Stimulated activated memory B cell treated with anti-CD40 and anti-IgM and Interleukin-4, amounts not matched to agents 10 μg/mL and 1 μg/mL and 100 μg/mL, for 72 hours (primary cell): ENCODE data around the gene HCK.

Experiments used
- ATAC-seq: fragments of 150-1000 bp; cut with Tn5 transposase; 2 replicates; pipeline ENCODE4 v1.10.0; 2021
- H3K27ac Mint-ChIP-seq: one replicate; pipeline ENCODE4 v1.8.0; 2022; ENCODE audit warnings: mild to moderate bottlenecking, mixed read lengths
- H3K27me3 Mint-ChIP-seq: one replicate; pipeline ENCODE4 v1.8.0; 2022; ENCODE audit warnings: mixed read lengths
- H3K36me3 Mint-ChIP-seq: one replicate; pipeline ENCODE4 v1.8.0; 2022; ENCODE audit warnings: mixed read lengths
- H3K4me1 Mint-ChIP-seq: one replicate; pipeline ENCODE4 v1.8.0; 2022; ENCODE audit warnings: mixed read lengths
- H3K4me3 Mint-ChIP-seq: one replicate; pipeline ENCODE4 v1.8.0; 2022; ENCODE audit warnings: mild to moderate bottlenecking, moderate library complexity, mixed read lengths
- H3K9me3 Mint-ChIP-seq: one replicate; pipeline ENCODE4 v1.8.0; 2022; ENCODE audit warnings: mixed read lengths

Gene HCK

GRCh38 chr20:32037929-32038328, 14.1 kb upstream of the HCK start:
- no peak for ATAC-seq
- Mint-ChIP-seq H3K27me3 (peaks cover 12% of the 10 kb centered on the region), H3K4me3 (no peak overlapping the region), H3K9me3 (peaks cover 7% of the 10 kb centered on the region), H3K27ac (no peak overlapping the region), H3K36me3 (no peaks in the 10 kb centered on the region), H3K4me1 (peaks cover 61% of the 10 kb centered on the region)

- peak; percentile 97 for ATAC-seq
Measured at GRCh38 chr20:32040142-32040953, 11.7 kb upstream of the HCK start.

GRCh38 chr20:32045999-32046398, 6.0 kb upstream of the HCK start:
- no peak overlapping the region for H3K4me3 Mint-ChIP-seq
- no peak for ATAC-seq
- H3K36me3 Mint-ChIP-seq: no peaks in the 10 kb centered on the region
- H3K27me3 Mint-ChIP-seq: no peaks in the 10 kb centered on the region
- peaks cover 13% of the 10 kb centered on the region for H3K4me1 Mint-ChIP-seq
- no peaks in the 10 kb centered on the region for H3K9me3 Mint-ChIP-seq
- no peak overlapping the region for H3K27ac Mint-ChIP-seq

More at GRCh38 chr20:32040142-32040953, 11.7 kb upstream of the HCK start:
- H3K36me3 Mint-ChIP-seq: no peaks in the 10 kb centered on the region
- peak overlapping the region; percentile 51 for H3K4me3 Mint-ChIP-seq
- H3K9me3 Mint-ChIP-seq: peaks cover 7% of the 10 kb centered on the region
- H3K27ac Mint-ChIP-seq: peak overlapping the region; percentile 42
- H3K4me1 Mint-ChIP-seq: peaks cover 49% of the 10 kb centered on the region
- no peaks in the 10 kb centered on the region for H3K27me3 Mint-ChIP-seq

GRCh38 chr20:32050324-32050841, 1.7 kb upstream of the HCK start:
- Mint-ChIP-seq H3K4me1 (peaks cover 26% of the 10 kb centered on the region), H3K4me3 (no peak overlapping the region), H3K27me3 (no peaks in the 10 kb centered on the region), H3K36me3 (no peaks in the 10 kb centered on the region), H3K27ac (no peak overlapping the region), H3K9me3 (no peaks in the 10 kb centered on the region)
- ATAC-seq: no peak

- peak; percentile 58 for ATAC-seq
- Mint-ChIP-seq H3K27ac (peak overlapping the region; percentile 86), H3K36me3 (no peaks in the 10 kb centered on the region), H3K4me3 (peak overlapping the region; percentile 81), H3K27me3 (no peaks in the 10 kb centered on the region), H3K4me1 (peaks cover 26% of the 10 kb centered on the region), H3K9me3 (no peaks in the 10 kb centered on the region)
Measured at GRCh38 chr20:32050851-32051556, 1.0 kb upstream of the HCK start.

DNA sequence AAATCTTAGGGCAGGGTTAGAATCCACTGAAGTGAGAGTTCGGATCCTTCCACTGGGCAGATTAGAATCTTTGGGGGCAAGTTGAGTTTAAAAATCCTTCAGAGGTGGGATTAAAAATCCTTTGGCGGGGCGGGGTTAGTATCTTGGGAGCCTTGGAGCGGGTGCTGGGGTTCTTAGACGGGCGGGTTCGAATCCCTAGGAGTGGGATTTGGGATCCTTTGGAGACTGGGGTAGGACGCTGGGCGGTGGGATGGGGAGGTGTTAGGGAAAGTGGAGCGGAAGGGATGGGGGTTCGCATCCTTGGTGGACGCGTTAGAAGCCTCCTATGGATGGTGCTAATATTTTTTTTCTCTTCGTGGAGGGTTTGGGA, 337 bp upstream of the HCK start:
- H3K27ac Mint-ChIP-seq: peak overlapping the region; percentile 86
- no peaks in the 10 kb centered on the region for H3K27me3 Mint-ChIP-seq
- ATAC-seq: no peak
- peak overlapping the region; percentile 81 for H3K4me3 Mint-ChIP-seq
- no peaks in the 10 kb centered on the region for H3K36me3 Mint-ChIP-seq
- no peaks in the 10 kb centered on the region for H3K9me3 Mint-ChIP-seq
- peaks cover 26% of the 10 kb centered on the region for H3K4me1 Mint-ChIP-seq

- no peaks in the 10 kb centered on the region for H3K9me3 Mint-ChIP-seq
- peak; percentile 79 for ATAC-seq
- peaks cover 30% of the 10 kb centered on the region for H3K4me1 Mint-ChIP-seq
- peak overlapping the region; percentile 86 for H3K27ac Mint-ChIP-seq
- no peaks in the 10 kb centered on the region for H3K27me3 Mint-ChIP-seq
- peak overlapping the region; percentile 81 for H3K4me3 Mint-ChIP-seq
- no peaks in the 10 kb centered on the region for H3K36me3 Mint-ChIP-seq
Measured at GRCh38 chr20:32052778-32053362, 828 bp downstream of the HCK start.

- H3K9me3 Mint-ChIP-seq: no peaks in the 10 kb centered on the region
- ATAC-seq: no peak
- H3K4me1 Mint-ChIP-seq: peaks cover 31% of the 10 kb centered on the region
- H3K27me3 Mint-ChIP-seq: no peaks in the 10 kb centered on the region
- H3K4me3 Mint-ChIP-seq: no peak overlapping the region
- no peak overlapping the region for H3K27ac Mint-ChIP-seq
- H3K36me3 Mint-ChIP-seq: no peaks in the 10 kb centered on the region
Measured at GRCh38 chr20:32053648-32054047, 1.6 kb downstream of the HCK start.

GRCh38 chr20:32056708-32057483, 4.9 kb downstream of the HCK start:
- Mint-ChIP-seq H3K9me3 (no peaks in the 10 kb centered on the region), H3K36me3 (no peaks in the 10 kb centered on the region), H3K4me1 (peaks cover 25% of the 10 kb centered on the region), H3K27me3 (no peaks in the 10 kb centered on the region), H3K27ac (no peak overlapping the region), H3K4me3 (no peak overlapping the region)
- ATAC-seq: no peak

DNA sequence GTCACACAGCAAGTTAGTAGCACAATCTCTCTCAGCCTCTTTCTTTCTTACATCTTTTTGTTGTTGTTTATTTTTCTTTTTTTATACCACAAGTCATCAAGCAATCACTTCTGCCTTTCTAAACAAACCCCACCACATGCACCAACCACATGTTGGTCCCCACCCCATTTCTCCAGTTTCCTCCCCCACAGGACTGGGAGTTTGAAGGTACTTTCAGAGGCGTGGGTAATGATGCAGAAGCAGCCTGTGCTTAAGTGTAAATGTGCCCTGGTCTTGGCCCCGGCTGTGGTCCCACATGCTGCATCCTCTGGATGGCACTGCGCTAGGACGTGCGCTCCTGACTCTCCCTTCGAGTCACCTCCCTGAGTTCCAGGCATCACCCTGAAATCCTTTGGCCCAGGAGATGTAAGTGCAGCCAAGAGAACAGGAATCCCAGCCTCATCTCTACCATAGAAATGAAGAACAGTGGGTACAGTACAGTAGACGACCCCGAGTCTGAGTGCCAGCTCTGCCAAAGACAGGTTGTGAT, 5.7 kb downstream of the HCK start:
- no peak for ATAC-seq
- no peak overlapping the region for H3K27ac Mint-ChIP-seq
- H3K4me3 Mint-ChIP-seq: no peak overlapping the region
- peaks cover 24% of the 10 kb centered on the region for H3K4me1 Mint-ChIP-seq
- H3K36me3 Mint-ChIP-seq: no peaks in the 10 kb centered on the region
- H3K9me3 Mint-ChIP-seq: no peaks in the 10 kb centered on the region
- no peaks in the 10 kb centered on the region for H3K27me3 Mint-ChIP-seq

DNA sequence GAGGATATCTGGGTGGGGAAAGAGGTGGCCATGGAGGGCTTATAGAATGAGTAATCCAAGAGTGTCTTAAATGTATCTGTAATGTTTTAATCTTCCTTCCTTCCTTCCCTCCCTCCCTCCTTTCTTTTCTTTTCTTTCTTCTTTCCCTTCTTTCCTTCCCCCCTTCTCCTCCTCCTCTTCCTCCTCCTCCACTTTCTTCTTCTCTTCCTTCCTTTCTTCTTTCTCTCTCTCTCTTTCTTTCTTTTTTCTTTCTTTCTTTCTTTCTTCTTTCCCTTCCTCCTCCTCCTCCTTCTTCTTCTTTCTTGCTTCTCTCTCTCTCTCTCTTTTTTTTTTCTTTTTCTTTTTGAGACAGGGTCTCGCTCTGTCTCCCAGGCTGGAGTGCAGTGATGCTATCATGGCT, 7.1 kb downstream of the HCK start:
- Mint-ChIP-seq H3K4me1 (peaks cover 26% of the 10 kb centered on the region), H3K9me3 (no peaks in the 10 kb centered on the region), H3K27ac (no peak overlapping the region), H3K4me3 (no peak overlapping the region), H3K36me3 (no peaks in the 10 kb centered on the region), H3K27me3 (no peaks in the 10 kb centered on the region)
- ATAC-seq: no peak

DNA sequence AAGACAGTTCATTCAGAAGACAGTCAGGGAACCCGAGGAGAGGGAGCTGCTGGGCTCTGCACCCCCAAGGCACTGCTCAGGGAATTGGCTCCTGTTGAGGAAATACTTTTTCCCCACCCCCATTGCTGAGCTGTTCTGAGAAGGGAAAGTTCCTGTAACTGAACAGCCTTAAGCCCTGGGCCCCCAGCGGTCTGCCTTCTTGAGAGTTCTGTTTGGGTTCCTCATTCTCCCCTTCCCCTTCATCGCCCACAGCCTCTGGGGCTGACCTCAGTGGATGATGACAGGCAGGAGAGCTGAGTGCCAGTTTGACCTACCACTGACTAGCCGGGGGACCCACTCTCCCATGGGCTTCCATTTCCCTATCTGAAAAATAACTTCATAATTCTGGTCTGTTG, 10.7 kb downstream of the HCK start:
- Mint-ChIP-seq H3K9me3 (no peaks in the 10 kb centered on the region), H3K27me3 (no peaks in the 10 kb centered on the region), H3K4me3 (no peak overlapping the region), H3K36me3 (peaks cover 9% of the 10 kb centered on the region), H3K27ac (no peak overlapping the region), H3K4me1 (peaks cover 33% of the 10 kb centered on the region)
- ATAC-seq: peak; percentile 91

DNA sequence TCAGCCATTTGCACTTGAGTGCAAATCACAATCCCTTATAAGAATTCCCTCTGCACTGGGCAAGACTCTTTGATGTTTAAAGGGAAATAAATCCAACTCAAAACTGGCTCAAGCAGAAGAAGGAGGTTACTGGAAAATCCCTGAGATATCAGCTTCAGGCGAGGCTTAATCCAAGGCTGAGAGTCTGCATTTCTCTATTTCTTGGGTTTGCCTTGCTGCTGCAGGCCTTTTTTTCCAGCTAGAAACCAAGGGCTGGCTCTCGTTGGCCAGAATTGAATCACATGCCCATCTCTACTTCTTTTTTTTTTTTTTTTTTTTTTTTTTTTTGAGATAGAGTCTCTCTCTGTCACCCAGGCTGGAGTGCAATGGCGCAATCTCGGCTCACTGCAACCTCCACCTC, 11.7 kb downstream of the HCK start:
- H3K27ac Mint-ChIP-seq: no peak overlapping the region
- H3K4me1 Mint-ChIP-seq: peaks cover 31% of the 10 kb centered on the region

DNA sequence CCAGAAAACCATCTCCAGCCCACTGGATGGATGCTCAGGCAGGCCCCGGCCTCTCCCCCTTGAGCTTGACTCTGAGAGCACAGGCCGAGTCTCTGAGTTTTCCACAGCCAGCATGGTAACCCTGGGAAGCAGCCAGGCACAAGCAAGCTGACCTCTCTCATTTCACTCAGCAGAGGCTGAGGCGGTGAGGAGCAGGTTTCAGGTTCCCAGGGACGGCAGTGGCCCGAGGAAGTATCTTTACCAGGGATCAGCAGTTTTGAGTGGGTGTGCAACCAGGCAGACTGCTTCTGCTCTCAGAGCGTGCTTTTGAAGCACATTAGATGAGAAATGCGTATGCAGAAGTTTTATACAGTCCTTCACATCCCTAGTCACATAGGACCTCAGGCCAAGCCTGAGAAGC, 12.6 kb downstream of the HCK start:
- Mint-ChIP-seq H3K36me3 (peaks cover 9% of the 10 kb centered on the region), H3K9me3 (no peaks in the 10 kb centered on the region), H3K4me3 (no peak overlapping the region), H3K4me1 (peaks cover 40% of the 10 kb centered on the region), H3K27me3 (no peaks in the 10 kb centered on the region), H3K27ac (no peak overlapping the region)
- no peak for ATAC-seq

More for the DNA sequence above, 11.7 kb downstream of the HCK start:
- Mint-ChIP-seq H3K9me3 (no peaks in the 10 kb centered on the region), H3K4me3 (no peak overlapping the region), H3K36me3 (peaks cover 9% of the 10 kb centered on the region), H3K27me3 (no peaks in the 10 kb centered on the region)
- ATAC-seq: no peak
